ENCODE measurements around the gene MRPS5. TPM values are rescaled to one million over a fixed set of nuclear protein-coding genes. Genes with fewer than 3 reads are reported as not detected.

MRPS5 gene
- total RNA-seq, 1 donor from 2014 or later: 47.6 TPM

- Mint-ChIP-seq H3K36me3 (no peaks in the 10 kb centered on the region), H3K9me3 (no peaks in the 10 kb centered on the region), H3K4me3 (peak overlapping the region; percentile 68), H3K27ac (no peak overlapping the region), H3K27me3 (ENCODE audit: low read depth) (peaks cover 67% of the 10 kb centered on the region), H3K4me1 (peaks cover 3% of the 10 kb centered on the region)
- peak; percentile 90 for TF ChIP-seq CTCF (IDR thresholded peaks at IDR 0.05; ENCODE audit: unreplicated experiment)
- DNase-seq (ENCODE audit: low spot score in 2 of 2, unreplicated experiment in 2 of 2): peak; percentile 60 to 86
These were observed 44.7 kb downstream of the MRPS5 start for GRCh38 chr2:95076705-95077529.

- Mint-ChIP-seq H3K27ac (no peak overlapping the region), H3K27me3 (ENCODE audit: low read depth) (peaks cover 70% of the 10 kb centered on the region), H3K9me3 (no peaks in the 10 kb centered on the region), H3K4me3 (peak overlapping the region; percentile 29), H3K4me1 (peaks cover 3% of the 10 kb centered on the region), H3K36me3 (no peaks in the 10 kb centered on the region)
- no peak for TF ChIP-seq CTCF (IDR thresholded peaks at IDR 0.05; ENCODE audit: unreplicated experiment)
- no peak for DNase-seq (ENCODE audit: low spot score in 2 of 2, unreplicated experiment in 2 of 2)
These were observed 46.0 kb downstream of the MRPS5 start for GRCh38 chr2:95075440-95076132.

- DNase-seq (ENCODE audit: low spot score in 2 of 2, unreplicated experiment in 2 of 2): no peak
- TF ChIP-seq CTCF (IDR thresholded peaks at IDR 0.05; ENCODE audit: unreplicated experiment): no peak
- Mint-ChIP-seq H3K9me3 (no peaks in the 10 kb centered on the region), H3K27me3 (ENCODE audit: low read depth) (peaks cover 66% of the 10 kb centered on the region), H3K4me3 (no peak overlapping the region), H3K4me1 (peaks cover 3% of the 10 kb centered on the region), H3K36me3 (no peaks in the 10 kb centered on the region), H3K27ac (no peak overlapping the region)
These were observed 46.8 kb downstream of the MRPS5 start for GRCh38 chr2:95074663-95075439.

GRCh38 chr2:95073856-95074662 lies 47.5 kb downstream of the MRPS5 start:
- Mint-ChIP-seq H3K27ac (no peak overlapping the region), H3K36me3 (no peaks in the 10 kb centered on the region), H3K9me3 (no peaks in the 10 kb centered on the region), H3K27me3 (ENCODE audit: low read depth) (peaks cover 58% of the 10 kb centered on the region), H3K4me3 (no peak overlapping the region), H3K4me1 (peaks cover 3% of the 10 kb centered on the region)
- no peak for TF ChIP-seq CTCF (IDR thresholded peaks at IDR 0.05; ENCODE audit: unreplicated experiment)
- no peak for DNase-seq (ENCODE audit: low spot score in 2 of 2, unreplicated experiment in 2 of 2)

GRCh38 chr2:95072424-95072823 lies 49.2 kb downstream of the MRPS5 start:
- Mint-ChIP-seq H3K36me3 (no peaks in the 10 kb centered on the region), H3K27ac (no peak overlapping the region), H3K4me3 (no peak overlapping the region), H3K4me1 (peaks cover 3% of the 10 kb centered on the region), H3K9me3 (no peaks in the 10 kb centered on the region), H3K27me3 (ENCODE audit: low read depth) (peaks cover 43% of the 10 kb centered on the region)
- DNase-seq (ENCODE audit: low spot score in 2 of 2, unreplicated experiment in 2 of 2): no peak
- TF ChIP-seq CTCF (IDR thresholded peaks at IDR 0.05; ENCODE audit: unreplicated experiment): no peak
